PFSK-1 (cell line): ENCODE data around the gene CAPN3.

Experiments used
- FOXP2 ChIP-seq: optimal IDR thresholded peaks from 2 replicates; pipeline ENCODE3; 2011; ENCODE audit warnings: borderline replicate concordance, control low read depth, inconsistent platforms; ENCODE audit not compliant: insufficient read depth; ENCODE audit errors: extremely low read length, extremely low read depth
- POLR2AphosphoS5 ChIP-seq: IDR thresholded peaks from 2 replicates; pipeline ENCODE4 v1.6.1; 2012; ENCODE audit warnings: low read depth, mild to moderate bottlenecking, control low read depth, low read length, moderate library complexity
- REST ChIP-seq, 2 experiments: IDR thresholded peaks; 2 replicates each; pipeline versions ENCODE4 v1.6.1 to v1.8.0; 2011 to 2012; ENCODE audit warnings: low read depth in 2 of 2, low read length in 2 of 2, control low read depth in 1 of 2, inconsistent platforms in 1 of 2, mild to moderate bottlenecking in 1 of 2, moderate library complexity in 1 of 2; ENCODE audit not compliant: insufficient read depth in 1 of 2
- SIN3A ChIP-seq: IDR thresholded peaks from 2 replicates; pipeline ENCODE4 v1.6.1; 2012; ENCODE audit warnings: mild to moderate bottlenecking, low read length, moderate library complexity, borderline replicate concordance; ENCODE audit not compliant: insufficient read depth
- TAF1 ChIP-seq: IDR thresholded peaks from 2 replicates; pipeline ENCODE4 v1.6.1; 2012; ENCODE audit warnings: low read length, control low read depth, borderline replicate concordance; ENCODE audit not compliant: insufficient read depth

The CAPN3 gene

GRCh38 chr15:42401544-42402454 lies 42.5 kb downstream of the CAPN3 start:
- TF ChIP-seq TAF1 (no peak), REST (IDR thresholded peaks at IDR 0.05; ENCODE audit: insufficient read depth in 1 of 2, low read depth in 2 of 2, low read length in 2 of 2) (no peak), POLR2AphosphoS5 (no peak), FOXP2 (no peak), SIN3A (no peak)

- no peak for TF ChIP-seq SIN3A
- no peak for TF ChIP-seq TAF1
- no peak for TF ChIP-seq FOXP2
Observed at GRCh38 chr15:42402455-42403205, 43.3 kb downstream of the CAPN3 start.

GRCh38 chr15:42403389-42403788 lies 44.1 kb downstream of the CAPN3 start:
- TF ChIP-seq REST (IDR thresholded peaks at IDR 0.05; ENCODE audit: insufficient read depth in 1 of 2, low read depth in 2 of 2, low read length in 2 of 2): no peak
- TF ChIP-seq POLR2AphosphoS5: no peak
- TF ChIP-seq FOXP2: no peak
- no peak for TF ChIP-seq TAF1
- TF ChIP-seq SIN3A: no peak

- TF ChIP-seq TAF1 (no peak), FOXP2 (no peak), REST (IDR thresholded peaks at IDR 0.05; ENCODE audit: insufficient read depth in 1 of 2, low read depth in 2 of 2, low read length in 2 of 2) (no peak), POLR2AphosphoS5 (no peak), SIN3A (no peak)
Observed at GRCh38 chr15:42404461-42405235, 45.3 kb downstream of the CAPN3 start.

GRCh38 chr15:42405863-42406482 lies 46.7 kb downstream of the CAPN3 start:
- TF ChIP-seq SIN3A (no peak), FOXP2 (no peak), TAF1 (no peak), REST (IDR thresholded peaks at IDR 0.05; ENCODE audit: insufficient read depth in 1 of 2, low read depth in 2 of 2, low read length in 2 of 2) (no peak)
